Neuronal stem cell (in vitro differentiated cells): ENCODE measurements around the gene SYT13.

ENCODE experiments used
- DNase-seq: peaks from one replicate; pipeline ENCODE4 v3.0.0-alpha.2; 2013; ENCODE audit warnings: low spot score
- H2AFZ ChIP-seq: one replicate; pipeline ENCODE4 v1.6.1; 2013; ENCODE audit warnings: mild to moderate bottlenecking, low read length, inconsistent platforms
- H2AK5ac ChIP-seq: 2 replicates; pipeline ENCODE4 v1.6.1; 2013; ENCODE audit warnings: low read depth, mild to moderate bottlenecking, inconsistent platforms, low read length, moderate library complexity, mixed read lengths
- H2BK120ac ChIP-seq: 2 replicates; pipeline ENCODE4 v1.6.1; 2013; ENCODE audit warnings: low read depth, mild to moderate bottlenecking, inconsistent platforms, low read length, moderate library complexity, mixed read lengths
- H2BK12ac ChIP-seq: one replicate; pipeline ENCODE4 v1.6.1; 2013; ENCODE audit warnings: low read length, inconsistent platforms
- H2BK15ac ChIP-seq: 2 replicates; pipeline ENCODE4 v1.6.1; 2013; ENCODE audit warnings: mild to moderate bottlenecking, low read length, inconsistent platforms, mixed read lengths
- H2BK5ac ChIP-seq: one replicate; pipeline ENCODE4 v1.6.1; 2013; ENCODE audit warnings: inconsistent platforms, mild to moderate bottlenecking, low read length, moderate library complexity
- H3K14ac ChIP-seq: one replicate; pipeline ENCODE4 v1.6.1; 2013; ENCODE audit warnings: low read length, inconsistent platforms
- H3K18ac ChIP-seq: 2 replicates; pipeline ENCODE4 v1.6.1; 2013; ENCODE audit warnings: low read length, inconsistent platforms
- H3K23ac ChIP-seq: 2 replicates; pipeline ENCODE4 v1.6.1; 2013; ENCODE audit warnings: low read depth, mild to moderate bottlenecking, mixed read lengths, low read length, inconsistent platforms; ENCODE audit not compliant: poor library complexity
- H3K27ac ChIP-seq: replicated peaks from 3 replicates; pipeline ENCODE4 v1.5.1; 2013; ENCODE audit warnings: low read length, inconsistent platforms
- H3K27me3 ChIP-seq, 3 experiments: 2 replicates each; pipeline ENCODE4 v1.6.1; 2013; ENCODE audit warnings: low read length in 3 of 3, mild to moderate bottlenecking in 2 of 3, inconsistent platforms in 1 of 3, low read depth in 1 of 3, mixed read lengths in 1 of 3, moderate library complexity in 1 of 3; ENCODE audit not compliant: control insufficient read depth in 3 of 3, insufficient read depth in 3 of 3
- H3K36me3 ChIP-seq, 2 donors: replicated peaks in 1 of 2; 2 replicates each; pipeline ENCODE4 v1.6.1; 2013; ENCODE audit warnings: low read length in 2 of 2; ENCODE audit not compliant: control insufficient read depth in 2 of 2, insufficient read depth in 2 of 2
- H3K4ac ChIP-seq: 2 replicates; pipeline ENCODE4 v1.6.1; 2013; ENCODE audit warnings: inconsistent platforms, mild to moderate bottlenecking, low read length, moderate library complexity
- H3K4me1 ChIP-seq, 2 donors: 1 replicate in 1 of 2; 2 replicates in 1 of 2; pipeline ENCODE4 v1.6.1; 2013; ENCODE audit warnings: low read length in 2 of 2, low read depth in 1 of 2; ENCODE audit not compliant: control insufficient read depth in 2 of 2, insufficient read depth in 1 of 2
- H3K4me2 ChIP-seq: one replicate; pipeline ENCODE4 v1.6.1; 2013; ENCODE audit warnings: mild to moderate bottlenecking, low read length, inconsistent platforms; ENCODE audit not compliant: insufficient read depth, poor library complexity, severe bottlenecking
- H3K4me3 ChIP-seq, 2 donors: 2 replicates each; pipeline ENCODE4 v1.5.1; 2013; ENCODE audit warnings: low read length in 2 of 2, mild to moderate bottlenecking in 2 of 2, inconsistent platforms in 1 of 2, moderate library complexity in 1 of 2
- H3K79me1 ChIP-seq: one replicate; pipeline ENCODE4 v1.6.1; 2013; ENCODE audit warnings: low read depth, mild to moderate bottlenecking, inconsistent platforms, low read length, moderate library complexity
- H3K9ac ChIP-seq: one replicate; pipeline ENCODE4 v1.6.1; 2013; ENCODE audit warnings: mild to moderate bottlenecking, low read depth, low read length, inconsistent platforms; ENCODE audit not compliant: poor library complexity
- H3K9me3 ChIP-seq, 2 donors: replicated peaks in 1 of 2; 2 replicates each; pipeline versions ENCODE3 to v1.6.1; 2013; ENCODE audit warnings: low read length in 2 of 2, mild to moderate bottlenecking in 2 of 2, inconsistent platforms in 1 of 2, low read depth in 1 of 2, mixed read lengths in 1 of 2, moderate library complexity in 1 of 2; ENCODE audit not compliant: control insufficient read depth in 2 of 2, insufficient read depth in 1 of 2
- H4K8ac ChIP-seq: one replicate; pipeline ENCODE4 v1.6.1; 2013; ENCODE audit warnings: low read depth, mild to moderate bottlenecking, inconsistent platforms, low read length, moderate library complexity
- H4K91ac ChIP-seq: one replicate; pipeline ENCODE4 v1.6.1; 2013; ENCODE audit warnings: low read length, low read depth, mild to moderate bottlenecking, inconsistent platforms; ENCODE audit not compliant: poor library complexity
- WGBS, 2 donors: extraction: QIAGEN DNeasy Blood & Tissue Kit; methylation state at CpG; one replicate each; pipeline ENCODE4 v1.1.7; 2013; ENCODE audit warnings: missing lambda C conversion rate in 2 of 2, mixed read lengths in 1 of 2; ENCODE audit not compliant: insufficient read length in 2 of 2, insufficient replicate concordance in 1 of 2; ENCODE audit errors: extremely low coverage in 2 of 2; 5-methylcytosine and 5-hydroxymethylcytosine counted together

The SYT13 gene

GRCh38 chr11:45209000-45209879 lies 76.9 kb downstream of the SYT13 start:
- Histone ChIP-seq H4K8ac (no peak overlapping the region), H2BK120ac (no peak overlapping the region), H3K23ac (no peak overlapping the region), H2AFZ (peak overlapping the region; percentile 99), H4K91ac (no peak overlapping the region), H2AK5ac (no peak overlapping the region), H2BK12ac (peak overlapping the region; percentile 53), H3K79me1 (no peaks in the 10 kb centered on the region), H3K4ac (no peak overlapping the region), H3K9ac (peak overlapping the region; percentile 26), H2BK5ac (no peak overlapping the region), H3K4me1 (peaks cover 14 to 15% of the 10 kb centered on the region in 2 donors), H3K4me3 (peak overlapping the region in 1 of 2 donors; percentile 21), H3K18ac (peak overlapping the region; percentile 82), H3K27ac (peak overlapping the region; percentile 23), H3K36me3 (peaks cover 0 to 6% of the 10 kb centered on the region in 2 donors), H3K9me3 (no peaks in the 10 kb centered on the region), H3K4me2 (no peak overlapping the region), H3K14ac (no peak overlapping the region), H2BK15ac (peak overlapping the region; percentile 61), H3K27me3 (no peaks in the 10 kb centered on the region)
- WGBS, 2 donors: no CpG with 5 or more reads among the region's 35 CpGs
- DNase-seq: no peak

GRCh38 chr11:45208135-45208534 lies 78.0 kb downstream of the SYT13 start:
- Histone ChIP-seq H3K27ac (no peak overlapping the region), H3K36me3 (peaks cover 0 to 6% of the 10 kb centered on the region in 2 donors), H3K4ac (no peak overlapping the region), H3K4me3 (no peak overlapping the region), H3K14ac (no peak overlapping the region), H4K8ac (no peak overlapping the region), H2AFZ (no peak overlapping the region), H2AK5ac (no peak overlapping the region), H2BK15ac (no peak overlapping the region), H2BK120ac (no peak overlapping the region), H3K4me1 (peaks cover 14 to 15% of the 10 kb centered on the region in 2 donors), H4K91ac (no peak overlapping the region), H3K18ac (no peak overlapping the region), H3K4me2 (no peak overlapping the region), H3K9me3 (peaks cover 0 to 1% of the 10 kb centered on the region in 2 donors), H2BK12ac (no peak overlapping the region), H3K79me1 (no peaks in the 10 kb centered on the region), H2BK5ac (no peak overlapping the region), H3K9ac (no peak overlapping the region), H3K23ac (no peak overlapping the region), H3K27me3 (no peaks in the 10 kb centered on the region)
- DNase-seq: no peak
- WGBS, 2 donors: no CpG with 5 or more reads among the region's 8 CpGs

- no peak overlapping the region for H2AFZ ChIP-seq
- H2AK5ac ChIP-seq: no peak overlapping the region
- H3K9ac ChIP-seq: no peak overlapping the region
- no peaks in the 10 kb centered on the region for H3K27me3 ChIP-seq
- H3K4ac ChIP-seq: no peak overlapping the region
- H3K18ac ChIP-seq: no peak overlapping the region
- H4K8ac ChIP-seq: no peak overlapping the region
- H3K36me3 ChIP-seq: peaks cover 0 to 3% of the 10 kb centered on the region in 2 donors
- H3K79me1 ChIP-seq: no peaks in the 10 kb centered on the region
- H3K4me1 ChIP-seq: peaks cover 14 to 15% of the 10 kb centered on the region in 2 donors
- no peak overlapping the region for H3K27ac ChIP-seq
- peak overlapping the region; percentile 52 for H3K23ac ChIP-seq
- H3K4me2 ChIP-seq: no peak overlapping the region
- no peak overlapping the region for H4K91ac ChIP-seq
- no peak overlapping the region for H2BK5ac ChIP-seq
- H3K14ac ChIP-seq: no peak overlapping the region
- H2BK15ac ChIP-seq: no peak overlapping the region
- no peak overlapping the region for H2BK120ac ChIP-seq
- H3K4me3 ChIP-seq: no peak overlapping the region
- WGBS, 2 donors: no CpG with 5 or more reads among the region's 7 CpGs
- no peak for DNase-seq
- H3K9me3 ChIP-seq: peaks cover 1 to 8% of the 10 kb centered on the region in 2 donors
- no peak overlapping the region for H2BK12ac ChIP-seq
Observed at GRCh38 chr11:45205978-45206377, 80.2 kb downstream of the SYT13 start.

- H2AFZ ChIP-seq: no peak overlapping the region
- no CpG with 5 or more reads among the region's 8 CpGs for WGBS, 2 donors
Observed at GRCh38 chr11:45204761-45205160, 81.4 kb downstream of the SYT13 start.

More at GRCh38 chr11:45204761-45205160, 81.4 kb downstream of the SYT13 start:
- Histone ChIP-seq H3K9ac (no peak overlapping the region), H4K91ac (no peak overlapping the region), H3K18ac (no peak overlapping the region), H3K4ac (no peak overlapping the region), H2BK12ac (no peak overlapping the region), H3K9me3 (peaks cover 1 to 8% of the 10 kb centered on the region in 2 donors), H3K4me3 (no peak overlapping the region), H2BK5ac (no peak overlapping the region), H3K4me1 (peaks cover 6 to 8% of the 10 kb centered on the region in 2 donors), H2BK120ac (no peak overlapping the region), H3K27me3 (no peaks in the 10 kb centered on the region), H3K23ac (no peak overlapping the region), H3K79me1 (no peaks in the 10 kb centered on the region), H3K14ac (no peak overlapping the region), H3K36me3 (peaks cover 0 to 3% of the 10 kb centered on the region in 2 donors), H2AK5ac (no peak overlapping the region), H3K27ac (no peak overlapping the region), H4K8ac (no peak overlapping the region), H2BK15ac (no peak overlapping the region), H3K4me2 (no peak overlapping the region)
- DNase-seq: no peak
